Liver (tissue), 9 donors: Measurements from ENCODE around the gene CFH. TPM values are rescaled to one million over a fixed set of nuclear protein-coding genes. Genes with fewer than 3 reads are reported as not detected.

Experiments
- DNase-seq: peaks from one replicate; pipeline ENCODE4 v3.0.0-alpha.2; 2017; ENCODE audit warnings: low spot score
- H3K27ac ChIP-seq, 2 donors: one replicate each; pipeline ENCODE4 v1.7.0; 2013; ENCODE audit warnings: inconsistent platforms in 2 of 2, low read length in 2 of 2, control low read depth in 1 of 2, low read depth in 1 of 2, mild to moderate bottlenecking in 1 of 2
- H3K27me3 ChIP-seq, 4 donors: one replicate each; pipeline versions ENCODE4 v1.6.1 to v1.7.0; 2013; ENCODE audit warnings: low read length in 3 of 4, inconsistent platforms in 1 of 4, mild to moderate bottlenecking in 1 of 4, moderate library complexity in 1 of 4; ENCODE audit not compliant: control insufficient read depth in 4 of 4, insufficient read depth in 4 of 4
- H3K36me3 ChIP-seq, 4 donors: one replicate each; pipeline versions ENCODE4 v1.6.1 to v1.7.0; 2013; ENCODE audit warnings: low read length in 3 of 4, mild to moderate bottlenecking in 3 of 4, low read depth in 1 of 4, moderate library complexity in 1 of 4; ENCODE audit not compliant: control insufficient read depth in 4 of 4, insufficient read depth in 3 of 4
- H3K4me1 ChIP-seq, 4 donors: one replicate each; pipeline versions ENCODE4 v1.6.1 to v1.7.0; 2013; ENCODE audit warnings: low read length in 3 of 4, mild to moderate bottlenecking in 3 of 4, moderate library complexity in 1 of 4; ENCODE audit not compliant: control insufficient read depth in 4 of 4, insufficient read depth in 4 of 4
- H3K4me3 ChIP-seq, 3 donors: one replicate each; pipeline versions ENCODE4 v1.6.1 to v1.7.0; 2013; ENCODE audit warnings: low read length in 3 of 3, control low read depth in 1 of 3, low read depth in 1 of 3, mild to moderate bottlenecking in 1 of 3
- H3K9ac ChIP-seq, 2 donors: one replicate each; pipeline ENCODE4 v1.7.0; 2013; ENCODE audit warnings: low read length in 2 of 2, mild to moderate bottlenecking in 2 of 2, moderate library complexity in 2 of 2, control low read depth in 1 of 2, low read depth in 1 of 2
- H3K9me3 ChIP-seq, 4 donors: one replicate each; pipeline versions ENCODE4 v1.6.1 to v1.7.0; 2013; ENCODE audit warnings: low read length in 3 of 4; ENCODE audit not compliant: control insufficient read depth in 4 of 4
- ATF3 ChIP-seq: IDR thresholded peaks from 2 replicates; pipeline ENCODE4 v1.6.1; 2016; ENCODE audit warnings: antibody characterized with exemption
- EGR1 ChIP-seq, 2 donors: IDR thresholded peaks; 2 replicates each; pipeline ENCODE4 v1.6.1; 2016 to 2018; ENCODE audit warnings: antibody characterized with exemption in 2 of 2, low read depth in 2 of 2
- FOXA1 ChIP-seq: IDR thresholded peaks from 2 replicates; pipeline ENCODE4 v1.6.1; 2016; ENCODE audit warnings: antibody characterized with exemption
- FOXA2 ChIP-seq: IDR thresholded peaks from 2 replicates; pipeline ENCODE4 v1.6.1; 2016; ENCODE audit warnings: antibody characterized with exemption
- GABPA ChIP-seq, 2 donors: IDR thresholded peaks in 1 of 2; conservative IDR thresholded peaks in 1 of 2; 2 replicates each; pipeline ENCODE4 v1.6.1; 2016; ENCODE audit warnings: antibody characterized with exemption in 2 of 2, mild to moderate bottlenecking in 1 of 2, moderate library complexity in 1 of 2
- HNF4A ChIP-seq, 2 donors: conservative IDR thresholded peaks; 2 replicates each; pipeline ENCODE4 v1.6.1; 2016; ENCODE audit warnings: antibody characterized with exemption in 2 of 2, mild to moderate bottlenecking in 2 of 2
- HNF4G ChIP-seq: IDR thresholded peaks from 2 replicates; pipeline ENCODE4 v1.6.1; 2016; ENCODE audit warnings: antibody characterized with exemption
- JUND ChIP-seq, 2 donors: IDR thresholded peaks; 2 replicates each; pipeline ENCODE4 v1.6.1; 2016; ENCODE audit warnings: antibody characterized with exemption in 2 of 2
- NR2F2 ChIP-seq: IDR thresholded peaks from 2 replicates; pipeline ENCODE4 v1.6.1; 2016; ENCODE audit warnings: antibody characterized with exemption
- RAD21 ChIP-seq, 2 donors: IDR thresholded peaks; 2 replicates each; pipeline ENCODE4 v1.6.1; 2016; ENCODE audit warnings: antibody characterized with exemption in 2 of 2, mild to moderate bottlenecking in 2 of 2
- RXRA ChIP-seq, 2 donors: IDR thresholded peaks; 2 replicates each; pipeline ENCODE4 v1.6.1; 2017 to 2018; ENCODE audit warnings: antibody characterized with exemption in 2 of 2, mild to moderate bottlenecking in 1 of 2
- SP1 ChIP-seq: IDR thresholded peaks from 2 replicates; pipeline ENCODE4 v1.6.1; 2018; ENCODE audit warnings: antibody characterized with exemption, mild to moderate bottlenecking
- TAF1 ChIP-seq: conservative IDR thresholded peaks from 2 replicates; pipeline ENCODE4 v1.6.1; 2016; ENCODE audit warnings: antibody characterized with exemption, mild to moderate bottlenecking
- YY1 ChIP-seq: IDR thresholded peaks from 2 replicates; pipeline ENCODE4 v1.6.1; 2016; ENCODE audit warnings: antibody characterized with exemption, mild to moderate bottlenecking
- ZBTB33 ChIP-seq: IDR thresholded peaks from 2 replicates; pipeline ENCODE4 v1.6.1; 2016; ENCODE audit warnings: antibody characterized with exemption
- WGBS: extraction: QIAGEN DNeasy Blood & Tissue Kit; methylation state at CpG from one replicate; pipeline ENCODE4 v1.1.7; 2013; 5-methylcytosine and 5-hydroxymethylcytosine counted together
- polyA plus RNA-seq, 2 donors: library from polyadenylated mRNA; stranded (reverse) in 1 of 2; unstranded in 1 of 2; fragments of 200-250 nt in 1 of 2; fragments of >200 nt in 1 of 2; fragmentation: Nextera tagmentation in 1 of 2; extraction: Ambion mirVana in 1 of 2; gene quantifications; one replicate each; pipeline versions ENCODE4 v1.2.1 to v1.2.3, GENCODE V29; 2013 to 2015
- total RNA-seq, 2 donors: library from RNA; depleted of rRNA; stranded (reverse); fragments of >200 nt; gene quantifications; one replicate each; pipeline ENCODE4 v1.2.3, GENCODE V29; 2014
- TF ChIP-seq, protein P1 (sequence below): IDR thresholded peaks from 2 replicates; pipeline ENCODE4 v1.6.1; 2016; ENCODE audit warnings: antibody characterized with exemption, mild to moderate bottlenecking
- TF ChIP-seq, protein P2 (sequence below): fragments of 150-350 bp; IDR thresholded peaks from 2 replicates; pipeline ENCODE4 v1.5.1; 2017; ENCODE audit warnings: improper control_type of control experiment, low read depth, low read length; ENCODE audit not compliant: missing input control
- TF ChIP-seq, protein P3 (sequence below): IDR thresholded peaks from 2 replicates; pipeline ENCODE4 v1.6.1; 2016; ENCODE audit warnings: antibody characterized with exemption
- donor health status: healthy.
- donor health status: healthy.
- donor health status: healthy.
- donor health status: healthy.
- donor health status: healthy.

CFH gene
- total and polyA plus RNA-seq, 4 donors, result 554 to 1,479 (median 782) TPM

- TF ChIP-seq, protein P1, sequence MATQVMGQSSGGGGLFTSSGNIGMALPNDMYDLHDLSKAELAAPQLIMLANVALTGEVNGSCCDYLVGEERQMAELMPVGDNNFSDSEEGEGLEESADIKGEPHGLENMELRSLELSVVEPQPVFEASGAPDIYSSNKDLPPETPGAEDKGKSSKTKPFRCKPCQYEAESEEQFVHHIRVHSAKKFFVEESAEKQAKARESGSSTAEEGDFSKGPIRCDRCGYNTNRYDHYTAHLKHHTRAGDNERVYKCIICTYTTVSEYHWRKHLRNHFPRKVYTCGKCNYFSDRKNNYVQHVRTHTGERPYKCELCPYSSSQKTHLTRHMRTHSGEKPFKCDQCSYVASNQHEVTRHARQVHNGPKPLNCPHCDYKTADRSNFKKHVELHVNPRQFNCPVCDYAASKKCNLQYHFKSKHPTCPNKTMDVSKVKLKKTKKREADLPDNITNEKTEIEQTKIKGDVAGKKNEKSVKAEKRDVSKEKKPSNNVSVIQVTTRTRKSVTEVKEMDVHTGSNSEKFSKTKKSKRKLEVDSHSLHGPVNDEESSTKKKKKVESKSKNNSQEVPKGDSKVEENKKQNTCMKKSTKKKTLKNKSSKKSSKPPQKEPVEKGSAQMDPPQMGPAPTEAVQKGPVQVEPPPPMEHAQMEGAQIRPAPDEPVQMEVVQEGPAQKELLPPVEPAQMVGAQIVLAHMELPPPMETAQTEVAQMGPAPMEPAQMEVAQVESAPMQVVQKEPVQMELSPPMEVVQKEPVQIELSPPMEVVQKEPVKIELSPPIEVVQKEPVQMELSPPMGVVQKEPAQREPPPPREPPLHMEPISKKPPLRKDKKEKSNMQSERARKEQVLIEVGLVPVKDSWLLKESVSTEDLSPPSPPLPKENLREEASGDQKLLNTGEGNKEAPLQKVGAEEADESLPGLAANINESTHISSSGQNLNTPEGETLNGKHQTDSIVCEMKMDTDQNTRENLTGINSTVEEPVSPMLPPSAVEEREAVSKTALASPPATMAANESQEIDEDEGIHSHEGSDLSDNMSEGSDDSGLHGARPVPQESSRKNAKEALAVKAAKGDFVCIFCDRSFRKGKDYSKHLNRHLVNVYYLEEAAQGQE, result no peak
- TF ChIP-seq, protein P2, sequence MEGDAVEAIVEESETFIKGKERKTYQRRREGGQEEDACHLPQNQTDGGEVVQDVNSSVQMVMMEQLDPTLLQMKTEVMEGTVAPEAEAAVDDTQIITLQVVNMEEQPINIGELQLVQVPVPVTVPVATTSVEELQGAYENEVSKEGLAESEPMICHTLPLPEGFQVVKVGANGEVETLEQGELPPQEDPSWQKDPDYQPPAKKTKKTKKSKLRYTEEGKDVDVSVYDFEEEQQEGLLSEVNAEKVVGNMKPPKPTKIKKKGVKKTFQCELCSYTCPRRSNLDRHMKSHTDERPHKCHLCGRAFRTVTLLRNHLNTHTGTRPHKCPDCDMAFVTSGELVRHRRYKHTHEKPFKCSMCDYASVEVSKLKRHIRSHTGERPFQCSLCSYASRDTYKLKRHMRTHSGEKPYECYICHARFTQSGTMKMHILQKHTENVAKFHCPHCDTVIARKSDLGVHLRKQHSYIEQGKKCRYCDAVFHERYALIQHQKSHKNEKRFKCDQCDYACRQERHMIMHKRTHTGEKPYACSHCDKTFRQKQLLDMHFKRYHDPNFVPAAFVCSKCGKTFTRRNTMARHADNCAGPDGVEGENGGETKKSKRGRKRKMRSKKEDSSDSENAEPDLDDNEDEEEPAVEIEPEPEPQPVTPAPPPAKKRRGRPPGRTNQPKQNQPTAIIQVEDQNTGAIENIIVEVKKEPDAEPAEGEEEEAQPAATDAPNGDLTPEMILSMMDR, result no peak
- TF ChIP-seq FOXA2, result no peak
- TF ChIP-seq EGR1 (IDR thresholded peaks at IDR 0.05; ENCODE audit: low read depth in 2 of 2), result no peak
- no peak for TF ChIP-seq ATF3
- no peak for TF ChIP-seq HNF4G
- no peak for TF ChIP-seq TAF1
- TF ChIP-seq RAD21 (IDR thresholded peaks at IDR 0.05), result no peak
- TF ChIP-seq JUND (IDR thresholded peaks at IDR 0.05), result no peak
- no peak for TF ChIP-seq GABPA (IDR thresholded peaks at IDR 0.05 in 1 of 2, conservative IDR thresholded peaks at IDR 0.05 in 1 of 2)
- no peak for TF ChIP-seq FOXA1
- TF ChIP-seq YY1, result no peak
- TF ChIP-seq RXRA (IDR thresholded peaks at IDR 0.05), result no peak
- TF ChIP-seq, protein P3, sequence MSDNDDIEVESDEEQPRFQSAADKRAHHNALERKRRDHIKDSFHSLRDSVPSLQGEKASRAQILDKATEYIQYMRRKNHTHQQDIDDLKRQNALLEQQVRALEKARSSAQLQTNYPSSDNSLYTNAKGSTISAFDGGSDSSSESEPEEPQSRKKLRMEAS, result no peak
- no peak for TF ChIP-seq HNF4A (conservative IDR thresholded peaks at IDR 0.05)
- no peak for TF ChIP-seq ZBTB33
- no peak for TF ChIP-seq NR2F2
- TF ChIP-seq SP1, result no peak
- no peak for DNase-seq
- Histone ChIP-seq H3K4me3 (peak overlapping the region in 1 of 3 donors; percentile 1), H3K9me3 (no peaks in the 10 kb centered on the region), H3K4me1 (peaks cover 0 to 3% (median 0%) of the 10 kb centered on the region in 4 donors), H3K36me3 (no peaks in the 10 kb centered on the region), H3K9ac (peak overlapping the region in 1 of 2 donors; percentile 36), H3K27ac (peak overlapping the region; percentile 77 to 82), H3K27me3 (no peaks in the 10 kb centered on the region)
- WGBS, result 24% methylated on average over 2 of the region's 2 CpGs
These were observed 122.3 kb downstream of the CFH start for GRCh38 chr1:196774175-196774574.
